ENCODE data around the gene PLGRKT.

- TF ChIP-seq, protein P1, sequence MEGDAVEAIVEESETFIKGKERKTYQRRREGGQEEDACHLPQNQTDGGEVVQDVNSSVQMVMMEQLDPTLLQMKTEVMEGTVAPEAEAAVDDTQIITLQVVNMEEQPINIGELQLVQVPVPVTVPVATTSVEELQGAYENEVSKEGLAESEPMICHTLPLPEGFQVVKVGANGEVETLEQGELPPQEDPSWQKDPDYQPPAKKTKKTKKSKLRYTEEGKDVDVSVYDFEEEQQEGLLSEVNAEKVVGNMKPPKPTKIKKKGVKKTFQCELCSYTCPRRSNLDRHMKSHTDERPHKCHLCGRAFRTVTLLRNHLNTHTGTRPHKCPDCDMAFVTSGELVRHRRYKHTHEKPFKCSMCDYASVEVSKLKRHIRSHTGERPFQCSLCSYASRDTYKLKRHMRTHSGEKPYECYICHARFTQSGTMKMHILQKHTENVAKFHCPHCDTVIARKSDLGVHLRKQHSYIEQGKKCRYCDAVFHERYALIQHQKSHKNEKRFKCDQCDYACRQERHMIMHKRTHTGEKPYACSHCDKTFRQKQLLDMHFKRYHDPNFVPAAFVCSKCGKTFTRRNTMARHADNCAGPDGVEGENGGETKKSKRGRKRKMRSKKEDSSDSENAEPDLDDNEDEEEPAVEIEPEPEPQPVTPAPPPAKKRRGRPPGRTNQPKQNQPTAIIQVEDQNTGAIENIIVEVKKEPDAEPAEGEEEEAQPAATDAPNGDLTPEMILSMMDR (IDR thresholded peaks at IDR 0.05) = no peak
- no peak for TF ChIP-seq POLR2A (IDR thresholded peaks at IDR 0.05)
- TF ChIP-seq POLR2AphosphoS5 (IDR thresholded peaks at IDR 0.05) = no peak
Observed at GRCh38 chr9:5445886-5446285, 8.2 kb upstream of the PLGRKT start.
